Keratinocyte (primary cell): ENCODE measurements around the gene PI4KA.

Experiments
- CTCF ChIP-seq, 3 experiments: IDR thresholded peaks in 1 of 3; conservative IDR thresholded peaks in 1 of 3; optimal IDR thresholded peaks in 1 of 3; 2 replicates in 2 of 3; 3 replicates in 1 of 3; pipeline versions ENCODE3 to v1.5.1; 2011; ENCODE audit warnings: low read length in 3 of 3, mild to moderate bottlenecking in 3 of 3, moderate library complexity in 2 of 3, control low read depth in 1 of 3, inconsistent platforms in 1 of 3; ENCODE audit not compliant: insufficient read depth in 2 of 3; ENCODE audit errors: extremely low read depth in 1 of 3
- EZH2 ChIP-seq: IDR thresholded peaks from one replicate; pipeline ENCODE4 v1.6.1; 2012; ENCODE audit warnings: inconsistent platforms, mild to moderate bottlenecking, low read length, moderate library complexity

DNA sequence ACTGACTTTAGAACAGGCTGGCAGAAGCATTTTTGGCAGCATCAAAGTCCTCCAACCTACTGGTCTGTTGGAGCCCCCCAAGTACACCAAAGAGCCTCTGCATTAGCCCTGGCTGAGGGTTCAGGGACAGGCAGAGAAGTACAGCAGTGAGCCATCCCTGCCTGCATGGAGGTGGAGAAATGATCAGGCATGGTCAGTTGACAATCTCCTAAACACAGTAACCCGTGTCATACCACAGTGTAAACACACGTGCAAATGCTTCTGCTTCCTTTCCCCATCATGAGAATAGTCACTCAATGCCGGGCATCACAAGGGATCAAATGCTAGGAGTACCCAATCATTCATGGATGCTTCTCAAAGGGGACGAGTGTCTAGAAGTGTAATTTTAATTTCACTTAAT, 76.5 kb downstream of the PI4KA start:
- TF ChIP-seq EZH2 (no peak), CTCF (optimal IDR thresholded peaks at IDR 0.05 in 1 of 3, IDR thresholded peaks at IDR 0.05 in 1 of 3, conservative IDR thresholded peaks at IDR 0.05 in 1 of 3; ENCODE audit: extremely low read depth in 1 of 3, insufficient read depth in 2 of 3, low read length in 3 of 3) (no peak)
